ENCODE measurements around the gene TAF7L. TPM values are rescaled to one million over a fixed set of nuclear protein-coding genes. Genes with fewer than 3 reads are reported as not detected.
A peak's percentile ranks its signal among the peaks of the same experiment; 100 is the strongest.

TAF7L gene
- polyA plus RNA-seq, 2 of the 4 experiments (the other 2 are of a cell fraction) = 0.08 to 0.13 TPM

DNA sequence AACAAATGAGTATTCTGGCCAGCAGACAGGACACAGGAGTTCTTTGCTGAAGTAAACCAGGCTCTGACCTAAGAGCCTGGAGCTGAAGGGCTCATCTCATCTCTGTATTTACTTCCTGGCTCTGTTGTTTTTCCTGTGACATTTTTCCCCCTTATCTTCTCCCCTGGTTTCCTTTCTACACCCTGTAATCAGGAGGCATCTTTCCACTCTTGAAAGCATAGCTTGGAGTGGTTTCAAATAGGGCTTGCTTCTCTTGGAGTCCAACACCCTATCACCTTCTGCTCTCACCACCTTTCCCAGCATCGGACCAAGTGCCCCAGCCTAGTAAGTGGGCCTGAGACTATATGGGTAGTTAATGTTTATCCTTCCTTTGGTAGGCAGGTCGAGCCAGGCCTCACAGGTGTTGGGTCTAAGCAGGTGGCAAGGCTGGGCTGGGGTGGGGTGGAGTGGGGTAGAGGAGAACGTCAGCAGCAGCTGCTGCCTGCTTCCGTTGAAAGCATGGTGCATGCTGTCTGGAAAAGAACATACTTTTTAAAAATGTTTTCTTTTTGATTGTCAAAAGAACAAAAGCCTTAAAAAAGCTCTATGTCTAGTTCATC lies 70.4 kb downstream of the TAF7L start:
- H3K4me1 ChIP-seq = no peaks in the 10 kb centered on the region
- no peak overlapping the region for H3K4me3 ChIP-seq
- POLR2A ChIA-PET = no interaction called here
- no peak overlapping the region for H3K4me2 ChIP-seq
- no peak for TF ChIP-seq KDM1A (IDR thresholded peaks at IDR 0.05; ENCODE audit: low read depth)
- TF ChIP-seq EP300 (IDR thresholded peaks at IDR 0.05) = no peak
- TF ChIP-seq MAZ (IDR thresholded peaks at IDR 0.05; ENCODE audit: borderline replicate concordance, low read depth, low read length) = no peak
- TF ChIP-seq, protein P1, sequence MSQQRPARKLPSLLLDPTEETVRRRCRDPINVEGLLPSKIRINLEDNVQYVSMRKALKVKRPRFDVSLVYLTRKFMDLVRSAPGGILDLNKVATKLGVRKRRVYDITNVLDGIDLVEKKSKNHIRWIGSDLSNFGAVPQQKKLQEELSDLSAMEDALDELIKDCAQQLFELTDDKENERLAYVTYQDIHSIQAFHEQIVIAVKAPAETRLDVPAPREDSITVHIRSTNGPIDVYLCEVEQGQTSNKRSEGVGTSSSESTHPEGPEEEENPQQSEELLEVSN (IDR thresholded peaks at IDR 0.05; ENCODE audit: borderline replicate concordance, low read depth) = no peak
- TF ChIP-seq, protein P2, sequence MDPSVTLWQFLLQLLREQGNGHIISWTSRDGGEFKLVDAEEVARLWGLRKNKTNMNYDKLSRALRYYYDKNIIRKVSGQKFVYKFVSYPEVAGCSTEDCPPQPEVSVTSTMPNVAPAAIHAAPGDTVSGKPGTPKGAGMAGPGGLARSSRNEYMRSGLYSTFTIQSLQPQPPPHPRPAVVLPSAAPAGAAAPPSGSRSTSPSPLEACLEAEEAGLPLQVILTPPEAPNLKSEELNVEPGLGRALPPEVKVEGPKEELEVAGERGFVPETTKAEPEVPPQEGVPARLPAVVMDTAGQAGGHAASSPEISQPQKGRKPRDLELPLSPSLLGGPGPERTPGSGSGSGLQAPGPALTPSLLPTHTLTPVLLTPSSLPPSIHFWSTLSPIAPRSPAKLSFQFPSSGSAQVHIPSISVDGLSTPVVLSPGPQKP (IDR thresholded peaks at IDR 0.05; ENCODE audit: low read depth, low read length) = no peak
- no peak for TF ChIP-seq MAFK (IDR thresholded peaks at IDR 0.05; ENCODE audit: partially characterized antibody)
- CTCF ChIA-PET = no interaction called here
- H3K9me3 ChIP-seq = no peaks in the 10 kb centered on the region
- DNase-seq (ENCODE audit: low read depth in 1 of 2, low spot score in 1 of 2) (no peak), ATAC-seq (no peak), FAIRE-seq (no peak)
- H3K27ac ChIP-seq = no peak overlapping the region
- 90% methylated on average over 3 of the region's 4 CpGs for WGBS (ENCODE audit: missing lambda C conversion rate)

DNA sequence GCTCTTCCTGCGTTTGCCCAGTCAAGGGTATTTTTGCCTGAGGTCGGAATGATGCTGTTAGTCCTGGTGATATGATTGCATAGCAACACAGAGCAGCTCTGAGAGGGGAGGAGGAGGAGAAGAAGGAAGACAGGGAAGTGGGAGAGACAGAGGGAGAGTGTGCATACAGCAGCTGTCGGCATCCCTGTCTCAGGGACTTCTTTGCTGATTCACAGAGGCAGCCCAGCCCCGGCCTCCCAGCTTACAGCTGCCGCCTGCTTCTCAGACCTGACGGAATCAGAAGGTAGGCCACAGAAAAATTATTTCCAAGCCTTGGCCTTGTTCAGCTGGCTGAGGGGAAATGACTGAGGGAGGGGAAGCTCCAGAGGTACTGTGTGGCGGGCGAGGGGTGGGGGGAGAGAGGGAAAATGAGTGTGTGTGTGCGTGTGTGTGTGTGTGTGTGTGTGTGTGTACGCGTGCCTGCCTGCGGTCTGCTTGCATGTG lies 71.2 kb downstream of the TAF7L start:
- CTCF ChIA-PET = no interaction called here
- no peak for ATAC-seq

DNA sequence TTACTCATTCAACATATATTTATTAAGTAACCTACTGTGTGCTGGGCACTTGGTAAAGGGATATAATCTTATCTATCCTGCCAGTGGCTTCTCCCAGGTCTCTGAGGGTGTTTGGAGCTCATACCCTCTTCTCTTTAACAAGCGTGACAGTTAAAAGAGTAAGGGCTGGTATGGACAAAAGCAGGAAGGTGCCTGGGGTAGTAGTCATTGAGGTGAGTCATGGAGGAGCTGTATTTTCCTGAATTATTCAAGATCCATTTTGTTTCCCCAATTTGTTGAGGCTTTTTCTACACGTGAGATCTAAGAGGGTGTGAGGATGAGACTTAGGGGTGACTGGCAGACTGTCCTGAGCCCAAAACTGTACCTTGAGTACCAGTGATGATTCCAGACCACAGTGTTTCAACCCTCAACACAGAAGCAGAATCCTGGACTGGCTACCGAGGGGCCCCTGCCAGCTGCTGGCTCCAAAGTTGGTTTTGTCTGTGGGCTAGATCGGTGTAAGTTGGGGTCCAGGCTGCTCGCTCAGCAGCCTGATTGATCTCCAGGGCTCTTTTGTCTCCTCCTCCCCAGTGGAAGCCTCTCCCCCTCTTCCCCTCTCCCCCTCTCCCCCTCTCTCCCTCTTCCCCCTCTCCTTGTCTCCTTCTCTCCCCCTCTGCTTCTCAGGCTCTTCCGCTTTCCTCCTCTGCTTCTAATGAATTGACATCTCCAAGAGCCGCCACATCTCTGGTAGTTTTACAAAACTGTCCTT lies 71.8 kb downstream of the TAF7L start, which contains the start of gene DRP2:
Gene DRP2 (plus strand): TSS at position 671 of the 748 bp plus-strand sequence. CDS start 11,862 bp downstream, outside the sequence.
- no peaks in the 10 kb centered on the region for H3K9me3 ChIP-seq
- no peak within 1 kb of the TSS for H3K4me2 ChIP-seq
- H3K4me1 ChIP-seq = no peaks in the 10 kb centered on the region
- POLR2A ChIA-PET = no interaction called here
- 83% methylated on average over 7 of the region's 7 CpGs for WGBS (ENCODE audit: missing lambda C conversion rate)
- CTCF ChIA-PET = interaction anchor here (0.5 to 1.3 kb wide), 2 partner anchors 14 to 170 kb away, joined by 3 to 4 read pairs; no protein-coding TSS in a partner anchor
- TF ChIP-seq RCOR1 (IDR thresholded peaks at IDR 0.05; ENCODE audit: low read depth, low read length) = no peak
- no peak for TF ChIP-seq BHLHE40 (IDR thresholded peaks at IDR 0.05; ENCODE audit: low read depth, low read length)
- TF ChIP-seq GATA3 (IDR thresholded peaks at IDR 0.05; ENCODE audit: borderline replicate concordance) = no peak
- no peak for TF ChIP-seq CBX8 (IDR thresholded peaks at IDR 0.05)
- TF ChIP-seq RFX5 (IDR thresholded peaks at IDR 0.05) = no peak
- TF ChIP-seq RNF2 (IDR thresholded peaks at IDR 0.05; ENCODE audit: borderline replicate concordance, low read depth) = no peak
- TF ChIP-seq PHF8 (IDR thresholded peaks at IDR 0.05; ENCODE audit: borderline replicate concordance, low read depth) = no peak
- TF ChIP-seq EHMT2 (IDR thresholded peaks at IDR 0.05; ENCODE audit: low read depth) = no peak
- no peak for TF ChIP-seq JUNB (IDR thresholded peaks at IDR 0.05)
- no peak for TF ChIP-seq KDM1A (IDR thresholded peaks at IDR 0.05; ENCODE audit: low read depth)
- TF ChIP-seq, protein P2 (IDR thresholded peaks at IDR 0.05; ENCODE audit: low read depth, low read length) = no peak
- TF ChIP-seq FOXS1 (CRISPR knock-in tag; IDR thresholded peaks at IDR 0.05) = no peak
- TF ChIP-seq HDAC2 (IDR thresholded peaks at IDR 0.05) = no peak
- TF ChIP-seq CHD2 (IDR thresholded peaks at IDR 0.05; ENCODE audit: low read length, partially characterized antibody) = no peak
- no peak for TF ChIP-seq SMC3 (IDR thresholded peaks at IDR 0.05)
- ATAC-seq (no peak), FAIRE-seq (no peak), DNase-seq (ENCODE audit: low read depth in 1 of 2, low spot score in 1 of 2) (peak in 1 of 2 experiments; percentile 4)
- H3K27ac ChIP-seq = no peak within 1 kb of the TSS
- H3K4me3 ChIP-seq = no peak within 1 kb of the TSS

More for the DNA sequence above, 71.2 kb downstream of the TAF7L start:
- DNase-seq (ENCODE audit: low read depth in 1 of 2, low spot score in 1 of 2) = no peak
- no peak overlapping the region for H3K4me3 ChIP-seq
- H3K27ac ChIP-seq = no peak overlapping the region
- H3K9me3 ChIP-seq = no peaks in the 10 kb centered on the region
- FAIRE-seq = no peak
- no peaks in the 10 kb centered on the region for H3K4me1 ChIP-seq
- TF ChIP-seq EHF (CRISPR knock-in tag; IDR thresholded peaks at IDR 0.05) (no peak), NPAS2 (CRISPR knock-in tag; IDR thresholded peaks at IDR 0.05; ENCODE audit: borderline replicate concordance) (no peak), ZNF302 (CRISPR knock-in tag; IDR thresholded peaks at IDR 0.05) (no peak), PHF8 (IDR thresholded peaks at IDR 0.05; ENCODE audit: borderline replicate concordance, low read depth) (no peak)
- H3K4me2 ChIP-seq = no peak overlapping the region
- POLR2A ChIA-PET = no interaction called here
- 87% methylated on average over 9 of the region's 12 CpGs for WGBS (ENCODE audit: missing lambda C conversion rate)
